HepG2 (cell line): Measurements from ENCODE around the gene TREH. TPM values are rescaled to one million over a fixed set of nuclear protein-coding genes. Genes with fewer than 3 reads are reported as not detected.

Experiments used
- DZIP1 ChIP-seq: sonication (generic); formaldehyde crosslinking; IDR thresholded peaks from 2 replicates; pipeline ENCODE4 v1.5.0; 2020; ENCODE audit warnings: mild to moderate bottlenecking, missing genetic modification reagents
- FOXC1 ChIP-seq: sonication (generic); formaldehyde crosslinking; IDR thresholded peaks from 2 replicates; pipeline ENCODE4 v1.8.0; 2022; ENCODE audit warnings: mild to moderate bottlenecking, missing genetic modification reagents, borderline replicate concordance
- HOXA7 ChIP-seq: sonication (generic); formaldehyde crosslinking; IDR thresholded peaks from 2 replicates; pipeline ENCODE4 v1.8.1; 2022; ENCODE audit warnings: mild to moderate bottlenecking, missing genetic modification reagents, moderate library complexity
- ISX ChIP-seq: sonication (generic); formaldehyde crosslinking; conservative IDR thresholded peaks from 2 replicates; pipeline ENCODE4 v1.5.0; 2020; ENCODE audit warnings: missing genetic modification reagents
- MAFK ChIP-seq, 2 experiments: IDR thresholded peaks in 1 of 2; conservative IDR thresholded peaks in 1 of 2; 2 replicates each; pipeline ENCODE4 v1.6.1; 2011; ENCODE audit warnings: improper control_type of control experiment in 2 of 2, low read length in 2 of 2
- MAX ChIP-seq: IDR thresholded peaks from 2 replicates; pipeline ENCODE4 v1.6.1; 2012; ENCODE audit warnings: inconsistent platforms
- NCOR1 ChIP-seq: fragments of 200-600 bp; sonication (generic); IDR thresholded peaks from 2 replicates; pipeline ENCODE4 v1.7.0; 2017; ENCODE audit warnings: antibody characterized with exemption, low read length, borderline replicate concordance
- PPARG ChIP-seq: conservative IDR thresholded peaks from 2 replicates; pipeline ENCODE4 v1.6.1; 2016; ENCODE audit warnings: missing biosample characterization, missing genetic modification reagents
- RBM22 ChIP-seq: fragments of 200-400 bp; formaldehyde crosslinking; optimal IDR thresholded peaks from 2 replicates; pipeline ENCODE3; 2017; ENCODE audit warnings: mild to moderate bottlenecking, low read length, moderate library complexity
- RXRA ChIP-seq: sonication (generic); formaldehyde crosslinking; IDR thresholded peaks from 2 replicates; pipeline ENCODE4 v1.5.1; 2020; ENCODE audit warnings: missing genetic modification reagents
- SP4 ChIP-seq: sonication (generic); formaldehyde crosslinking; IDR thresholded peaks from 2 replicates; pipeline ENCODE4 v1.8.1; 2023; ENCODE audit warnings: mild to moderate bottlenecking, missing genetic modification reagents
- TEAD2 ChIP-seq: sonication (generic); formaldehyde crosslinking; IDR thresholded peaks from 2 replicates; pipeline ENCODE4 v1.9.0; 2021; ENCODE audit warnings: missing genetic modification reagents
- THAP8 ChIP-seq: sonication (generic); formaldehyde crosslinking; IDR thresholded peaks from 2 replicates; pipeline ENCODE4 v1.5.1; 2020; ENCODE audit warnings: missing genetic modification reagents, mild to moderate bottlenecking, borderline replicate concordance
- ZFP37 ChIP-seq: sonication (generic); formaldehyde crosslinking; IDR thresholded peaks from 2 replicates; pipeline ENCODE4 v1.4.0; 2020; ENCODE audit warnings: missing genetic modification reagents, borderline replicate concordance
- ZNF121 ChIP-seq: sonication (generic); formaldehyde crosslinking; IDR thresholded peaks from 2 replicates; pipeline ENCODE4 v1.5.0; 2020; ENCODE audit warnings: mild to moderate bottlenecking, missing genetic modification reagents
- ZNF318 ChIP-seq: sonication (generic); formaldehyde crosslinking; IDR thresholded peaks from 2 replicates; pipeline ENCODE4 v1.4.0; 2020; ENCODE audit warnings: mild to moderate bottlenecking, missing genetic modification reagents
- ZNF441 ChIP-seq: sonication (generic); formaldehyde crosslinking; IDR thresholded peaks from 2 replicates; pipeline ENCODE4 v1.7.0; 2021; ENCODE audit warnings: missing genetic modification reagents, borderline replicate concordance
- ZNF792 ChIP-seq: IDR thresholded peaks from 2 replicates; pipeline ENCODE4 v1.6.1; 2016
- polyA plus RNA-seq, 8 experiments: library from polyadenylated mRNA; depleted of rRNA in 3 of 8; stranded (reverse) in 7 of 8; unstranded in 1 of 8; fragments of >200 nt; fragmentation: Illumina TruSeq in 4 of 8; extraction: Trizol in 4 of 8; gene quantifications; 2 replicates each; pipeline versions ENCODE4 v1.2.1 to v1.2.3, GENCODE V29; 2011 to 2016; ENCODE audit warnings: low read depth in 4 of 8, missing spikeins in 1 of 8, mixed read lengths in 1 of 8; ENCODE audit not compliant: insufficient read depth in 1 of 8
- total RNA-seq, 5 experiments: library from RNA; depleted of rRNA; stranded (reverse); fragments of >200 nt; fragmentation: Illumina TruSeq; extraction: Trizol; gene quantifications; 2 replicates each; pipeline ENCODE4 v1.2.3, GENCODE V29; 2016; ENCODE audit warnings: low read depth in 1 of 5

The TREH gene
- total and polyA plus RNA-seq, 2 of the 13 experiments (the other 11 are each of a cell fraction or from before 2014, with no cell fraction given): 0.53 to 0.86 TPM

GRCh38 chr11:118659314-118659952 lies 20.0 kb downstream of the TREH start (continued):
- TF ChIP-seq ZNF318 (no peak), HOXA7 (CRISPR knock-in tag) (no peak), NCOR1 (no peak), RBM22 (no peak), FOXC1 (no peak), ISX (CRISPR knock-in tag) (no peak), ZNF441 (no peak), PPARG (no peak), ZNF121 (CRISPR knock-in tag) (peak; percentile 57; the same call in 1 of the 2 replicates), ZNF792 (0 out of 2 replicates have a peak, but pooled peaks have one; percentile 36), DZIP1 (CRISPR knock-in tag) (no peak), TEAD2 (CRISPR knock-in tag) (no peak), THAP8 (CRISPR knock-in tag) (no peak), ZFP37 (no peak), MAX (0 out of 2 replicates have a peak, but pooled peaks have one; percentile 22), MAFK (conservative IDR thresholded peaks at IDR 0.05 in 1 of 2, IDR thresholded peaks at IDR 0.05 in 1 of 2; ENCODE audit: low read length in 2 of 2) (no peak), SP4 (CRISPR knock-in tag) (peak; percentile 73), RXRA (CRISPR knock-in tag) (peak; percentile 42; the same call in 1 of the 2 replicates)
